NT2/D1 (cell line): ENCODE measurements around the gene FSHR.

Experiments used
- DNase-seq: peaks from one replicate; pipeline ENCODE4 v3.0.0-alpha.2; 2011; ENCODE audit warnings: low read depth, low spot score
- H3K27me3 ChIP-seq: 2 replicates; pipeline ENCODE4 v1.6.0; 2011; ENCODE audit warnings: mild to moderate bottlenecking; ENCODE audit not compliant: insufficient read length, insufficient read depth
- H3K36me3 ChIP-seq: 2 replicates; pipeline ENCODE4 v1.6.1; 2011; ENCODE audit warnings: mild to moderate bottlenecking, low read length, mixed read lengths; ENCODE audit not compliant: insufficient read depth, insufficient read length
- H3K4me1 ChIP-seq: 2 replicates; pipeline ENCODE4 v1.5.1; 2011; ENCODE audit not compliant: insufficient read depth, insufficient read length
- H3K4me3 ChIP-seq: 2 replicates; pipeline ENCODE4 v1.5.1; 2011; ENCODE audit warnings: low read depth; ENCODE audit not compliant: insufficient read length
- H3K9ac ChIP-seq: 2 replicates; pipeline ENCODE4 v1.6.0; 2011; ENCODE audit warnings: low read depth; ENCODE audit not compliant: insufficient read length
- H3K9me3 ChIP-seq: 2 replicates; pipeline ENCODE4 v1.5.1; 2011; ENCODE audit warnings: mild to moderate bottlenecking, low read length; ENCODE audit not compliant: insufficient read depth
- SUZ12 ChIP-seq: IDR thresholded peaks from 2 replicates; pipeline ENCODE4 v1.6.1; 2011; ENCODE audit not compliant: insufficient read length, insufficient read depth; ENCODE audit errors: extremely low read depth
- YY1 ChIP-seq: IDR thresholded peaks from 2 replicates; pipeline ENCODE4 v1.6.1; 2011; ENCODE audit not compliant: insufficient read length, insufficient read depth
- ZNF274 ChIP-seq: IDR thresholded peaks from 2 replicates; pipeline ENCODE4 v1.6.1; 2011; ENCODE audit warnings: mild to moderate bottlenecking, low read depth, low read length

The FSHR gene

GRCh38 chr2:48915227-48915626, 239.1 kb downstream of the FSHR start:
- H3K27me3 ChIP-seq, result no peaks in the 10 kb centered on the region
- DNase-seq, result no peak
- H3K9ac ChIP-seq, result no peak overlapping the region
- no peak for TF ChIP-seq SUZ12
- no peak for TF ChIP-seq ZNF274
- no peak for TF ChIP-seq YY1
- no peaks in the 10 kb centered on the region for H3K9me3 ChIP-seq
- H3K4me1 ChIP-seq, result no peaks in the 10 kb centered on the region
- no peaks in the 10 kb centered on the region for H3K36me3 ChIP-seq
- no peak overlapping the region for H3K4me3 ChIP-seq

- H3K4me3 ChIP-seq, result no peak overlapping the region
- no peaks in the 10 kb centered on the region for H3K36me3 ChIP-seq
- DNase-seq, result no peak
- no peak for TF ChIP-seq SUZ12
- no peak for TF ChIP-seq ZNF274
- no peak for TF ChIP-seq YY1
- no peaks in the 10 kb centered on the region for H3K9me3 ChIP-seq
- no peaks in the 10 kb centered on the region for H3K4me1 ChIP-seq
- H3K9ac ChIP-seq, result no peak overlapping the region
- no peaks in the 10 kb centered on the region for H3K27me3 ChIP-seq
Observed at GRCh38 chr2:48914477-48915089, 239.7 kb downstream of the FSHR start.
